HG03064 (cell line): Measurements from ENCODE around the gene FAF2.
"Not testable (repeated sequence)": the region's sequence is repeated elsewhere in the genome, so short reads cannot be mapped to it uniquely, and the experiment has no call there.

ENCODE experiments used
- ATAC-seq: cut with Tn5 transposase; IDR thresholded peaks from one replicate; pipeline ENCODE4 v1.9.1; 2021; ENCODE audit warnings: low read depth; ENCODE audit not compliant: unreplicated experiment

The FAF2 gene, protein sequence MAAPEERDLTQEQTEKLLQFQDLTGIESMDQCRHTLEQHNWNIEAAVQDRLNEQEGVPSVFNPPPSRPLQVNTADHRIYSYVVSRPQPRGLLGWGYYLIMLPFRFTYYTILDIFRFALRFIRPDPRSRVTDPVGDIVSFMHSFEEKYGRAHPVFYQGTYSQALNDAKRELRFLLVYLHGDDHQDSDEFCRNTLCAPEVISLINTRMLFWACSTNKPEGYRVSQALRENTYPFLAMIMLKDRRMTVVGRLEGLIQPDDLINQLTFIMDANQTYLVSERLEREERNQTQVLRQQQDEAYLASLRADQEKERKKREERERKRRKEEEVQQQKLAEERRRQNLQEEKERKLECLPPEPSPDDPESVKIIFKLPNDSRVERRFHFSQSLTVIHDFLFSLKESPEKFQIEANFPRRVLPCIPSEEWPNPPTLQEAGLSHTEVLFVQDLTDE

GRCh38 chr5:176447978-176448608 lies at the start of gene FAF2:
FAF2 (plus strand) TSS chr5:176448385; CDS start chr5:176448408, 23 bp downstream.
- ATAC-seq: peak; percentile 92

GRCh38 chr5:176400382-176401156 lies 47.6 kb upstream of the FAF2 start:
- ATAC-seq: no peak

DNA sequence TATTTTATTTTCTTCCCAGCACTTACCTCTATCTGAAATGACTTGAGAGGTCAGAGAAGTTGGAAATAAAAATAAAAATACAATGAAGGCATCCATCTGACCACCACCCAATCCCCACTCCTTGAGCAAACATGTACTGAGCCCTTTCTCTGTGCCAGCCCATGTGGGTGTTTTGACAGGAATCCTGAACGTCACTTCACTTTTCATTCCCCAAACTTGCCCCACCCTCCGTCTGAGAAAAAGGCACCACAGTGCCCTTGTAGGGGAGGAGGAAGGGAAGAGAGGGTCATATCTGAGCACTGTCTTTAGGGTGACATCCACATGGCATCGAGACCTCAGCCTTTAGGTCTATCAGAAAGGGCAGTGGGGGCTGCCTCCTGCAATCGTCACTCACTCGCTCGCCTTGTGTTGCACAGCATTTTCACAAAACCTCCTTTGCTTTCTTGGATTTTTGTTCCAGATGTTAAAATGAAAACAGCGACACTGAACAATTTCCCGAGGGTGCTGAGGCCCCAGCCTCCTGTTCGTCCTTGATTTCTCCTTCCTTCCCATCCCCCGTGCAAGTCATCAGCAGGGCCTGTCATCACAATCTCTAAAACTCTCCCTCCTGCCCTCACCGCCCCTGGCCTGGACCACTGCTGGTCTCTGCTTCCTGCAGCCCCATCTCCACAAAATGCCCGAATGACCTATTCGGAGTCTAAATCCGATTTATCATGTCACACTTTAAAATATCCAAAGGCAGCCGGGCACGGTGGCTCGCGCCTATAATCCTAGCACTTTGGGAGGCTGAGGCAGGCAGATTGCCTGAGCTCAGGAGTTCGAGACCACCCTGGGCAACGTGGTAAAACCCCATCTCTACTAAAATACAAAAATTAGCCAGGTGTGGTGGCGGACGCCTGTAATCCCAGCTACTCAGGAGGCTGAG lies 46.6 kb upstream of the FAF2 start:
- ATAC-seq: no peak

GRCh38 chr5:176405656-176406435 lies 42.3 kb upstream of the FAF2 start:
- ATAC-seq: no peak

GRCh38 chr5:176406436-176407052 lies 41.6 kb upstream of the FAF2 start:
- no peak for ATAC-seq

DNA sequence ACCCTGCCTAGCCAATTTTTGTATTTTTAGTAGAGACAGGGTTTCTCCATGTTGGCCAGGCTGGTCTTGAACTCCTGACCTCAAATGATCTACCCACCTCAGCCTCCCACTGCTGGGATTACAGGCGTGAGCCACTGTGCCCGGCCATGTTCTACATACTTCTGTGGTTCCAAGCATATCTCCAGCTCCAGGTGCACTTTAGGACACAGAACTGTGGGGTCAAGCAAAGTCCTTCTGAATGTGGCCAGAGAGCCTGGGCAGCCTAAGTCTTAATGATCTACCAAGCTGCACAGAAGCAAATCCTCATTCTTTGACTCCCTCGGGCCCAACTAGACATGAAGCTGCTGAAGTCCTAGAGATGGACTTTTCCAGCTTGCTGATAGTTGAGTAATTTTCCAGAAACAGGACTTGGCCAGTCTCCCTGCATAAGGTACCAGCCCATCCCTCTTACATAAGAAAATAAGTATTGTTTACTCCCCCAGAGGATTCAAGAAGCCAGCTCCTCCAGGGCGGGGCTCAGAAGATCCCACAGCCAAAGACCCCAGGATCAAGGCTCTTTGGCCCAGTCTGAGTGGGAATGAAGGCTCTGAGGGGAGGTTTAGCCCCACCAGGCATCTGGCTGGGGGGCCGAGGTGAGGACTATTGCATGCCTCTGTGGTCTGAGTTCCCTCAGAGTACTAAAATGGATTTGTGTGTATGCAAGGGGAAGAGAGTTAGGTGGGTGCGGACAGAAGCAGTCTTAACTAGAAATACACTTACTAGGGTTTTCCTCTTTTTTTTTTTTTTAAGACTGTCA lies 40.5 kb upstream of the FAF2 start:
- no peak for ATAC-seq

GRCh38 chr5:176408252-176408573 lies 40.0 kb upstream of the FAF2 start:
- ATAC-seq: not testable (repeated sequence)

DNA sequence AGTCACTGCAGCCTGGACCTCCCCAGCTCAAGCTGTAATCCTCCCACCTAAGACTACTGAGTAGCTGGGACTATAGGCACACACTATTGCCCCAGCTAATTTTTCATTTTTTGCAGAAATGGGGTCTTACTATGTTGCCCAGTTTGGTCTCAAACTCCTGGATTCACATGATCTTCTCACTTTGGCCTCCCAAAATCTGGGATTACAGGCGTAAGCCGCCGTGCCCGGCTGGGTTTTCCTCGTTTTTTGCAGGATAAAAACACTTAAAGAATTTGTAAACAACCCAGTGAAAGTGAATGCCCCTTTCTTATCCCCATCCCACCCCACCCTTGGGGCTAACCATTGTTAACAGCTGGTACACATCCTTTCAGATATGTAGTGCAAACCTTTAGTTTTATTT lies 39.6 kb upstream of the FAF2 start:
- no peak for ATAC-seq

- no peak for ATAC-seq
Measured at GRCh38 chr5:176409765-176410164, 38.4 kb upstream of the FAF2 start.

GRCh38 chr5:176410486-176411180 lies 37.6 kb upstream of the FAF2 start:
- ATAC-seq: no peak

DNA sequence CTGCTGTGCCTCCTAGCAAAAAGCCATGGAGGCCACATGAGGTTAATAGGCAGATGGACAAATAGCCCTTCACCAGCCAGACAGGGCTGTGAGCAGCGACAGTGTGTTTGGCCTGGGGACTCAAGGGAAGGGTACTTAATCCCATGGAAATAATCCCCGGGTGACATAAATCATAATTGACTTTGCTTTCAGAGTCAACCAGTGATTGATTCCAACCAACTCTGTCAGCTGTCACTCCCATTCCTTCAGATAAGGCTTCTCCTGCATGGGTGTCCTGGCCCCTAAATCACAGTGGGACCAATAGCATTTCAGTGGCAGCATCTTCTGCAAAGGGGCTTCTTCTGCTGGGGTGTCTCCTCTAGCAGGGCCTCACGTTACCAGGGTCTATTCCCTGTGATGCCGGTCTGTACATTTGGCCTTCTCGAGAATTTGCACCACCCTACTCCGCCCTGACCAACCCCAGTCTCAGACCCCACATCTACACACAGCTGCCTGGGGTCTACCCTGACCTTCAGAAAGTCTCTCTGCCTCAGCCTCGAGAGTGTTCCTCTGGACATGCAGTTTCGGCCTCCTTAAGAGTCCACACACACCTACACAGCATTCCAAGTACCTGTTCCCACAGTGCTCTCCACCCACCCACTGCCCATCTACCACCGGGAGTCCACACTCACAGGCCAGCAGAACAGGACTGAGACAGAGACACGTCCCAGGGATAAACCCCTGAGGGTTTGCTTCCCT lies 35.5 kb upstream of the FAF2 start:
- no peak for ATAC-seq

- no peak for ATAC-seq
Measured at GRCh38 chr5:176413255-176413565, 35.0 kb upstream of the FAF2 start.

DNA sequence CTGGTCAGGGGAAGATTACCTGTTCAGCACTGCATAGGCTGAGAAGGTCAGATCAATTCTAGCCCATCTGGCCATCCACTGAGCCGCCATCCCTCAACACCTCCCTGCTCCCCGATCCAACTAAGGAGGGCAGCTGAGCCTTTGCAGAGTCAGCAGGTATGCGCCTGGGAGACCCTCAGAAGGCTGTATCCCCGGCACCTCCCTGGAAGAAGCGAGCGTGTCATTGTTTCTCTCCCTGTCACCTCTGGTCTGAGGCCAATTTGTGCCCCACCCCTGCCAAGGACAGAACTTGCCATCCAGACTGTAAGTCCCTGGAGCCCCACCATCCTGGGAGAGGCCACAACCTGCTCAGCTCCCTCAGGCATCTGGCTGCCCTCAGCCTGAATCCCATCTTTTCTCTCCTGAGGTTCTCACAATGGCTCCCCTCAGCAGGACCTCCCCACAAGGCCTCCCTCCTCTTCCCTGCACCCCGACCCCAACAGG lies 34.4 kb upstream of the FAF2 start:
- no peak for ATAC-seq

- no peak for ATAC-seq
Measured at GRCh38 chr5:176414704-176415103, 33.5 kb upstream of the FAF2 start.

GRCh38 chr5:176415240-176415951 lies 32.8 kb upstream of the FAF2 start:
- no peak for ATAC-seq
